Fibroblast of pulmonary artery (primary cell): ENCODE measurements around the gene ODAPH.
A peak's percentile ranks its signal among the peaks of the same experiment; 100 is the strongest.

Experiments
- DNase-seq: peaks from one replicate; pipeline ENCODE4 v3.0.0-alpha.2; 2010; ENCODE audit warnings: low read depth
- H3K4me3 ChIP-seq: replicated peaks from 2 replicates; pipeline ENCODE4 v1.5.1; 2011; ENCODE audit warnings: low read depth, mild to moderate bottlenecking, control low read depth, low read length, moderate library complexity
- TF ChIP-seq, protein P1 (sequence below): IDR thresholded peaks from 2 replicates; pipeline ENCODE4 v1.5.1; 2011; ENCODE audit warnings: mild to moderate bottlenecking, control low read depth, low read length, inconsistent platforms; ENCODE audit errors: missing control alignments

Gene ODAPH

GRCh38 chr4:75593393-75593792 is 37.5 kb downstream of the ODAPH start:
- H3K4me3 ChIP-seq, result no peak overlapping the region
- TF ChIP-seq, protein P1, sequence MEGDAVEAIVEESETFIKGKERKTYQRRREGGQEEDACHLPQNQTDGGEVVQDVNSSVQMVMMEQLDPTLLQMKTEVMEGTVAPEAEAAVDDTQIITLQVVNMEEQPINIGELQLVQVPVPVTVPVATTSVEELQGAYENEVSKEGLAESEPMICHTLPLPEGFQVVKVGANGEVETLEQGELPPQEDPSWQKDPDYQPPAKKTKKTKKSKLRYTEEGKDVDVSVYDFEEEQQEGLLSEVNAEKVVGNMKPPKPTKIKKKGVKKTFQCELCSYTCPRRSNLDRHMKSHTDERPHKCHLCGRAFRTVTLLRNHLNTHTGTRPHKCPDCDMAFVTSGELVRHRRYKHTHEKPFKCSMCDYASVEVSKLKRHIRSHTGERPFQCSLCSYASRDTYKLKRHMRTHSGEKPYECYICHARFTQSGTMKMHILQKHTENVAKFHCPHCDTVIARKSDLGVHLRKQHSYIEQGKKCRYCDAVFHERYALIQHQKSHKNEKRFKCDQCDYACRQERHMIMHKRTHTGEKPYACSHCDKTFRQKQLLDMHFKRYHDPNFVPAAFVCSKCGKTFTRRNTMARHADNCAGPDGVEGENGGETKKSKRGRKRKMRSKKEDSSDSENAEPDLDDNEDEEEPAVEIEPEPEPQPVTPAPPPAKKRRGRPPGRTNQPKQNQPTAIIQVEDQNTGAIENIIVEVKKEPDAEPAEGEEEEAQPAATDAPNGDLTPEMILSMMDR, result no peak
- DNase-seq, result no peak

GRCh38 chr4:75596061-75596460 is 40.2 kb downstream of the ODAPH start:
- TF ChIP-seq, protein P1, result no peak
- no peak for DNase-seq
- H3K4me3 ChIP-seq, result no peak overlapping the region

- peak; percentile 48 for DNase-seq
- no peak overlapping the region for H3K4me3 ChIP-seq
- TF ChIP-seq, protein P1, result no peak
Measured at GRCh38 chr4:75598390-75598789, 42.5 kb downstream of the ODAPH start.

DNA sequence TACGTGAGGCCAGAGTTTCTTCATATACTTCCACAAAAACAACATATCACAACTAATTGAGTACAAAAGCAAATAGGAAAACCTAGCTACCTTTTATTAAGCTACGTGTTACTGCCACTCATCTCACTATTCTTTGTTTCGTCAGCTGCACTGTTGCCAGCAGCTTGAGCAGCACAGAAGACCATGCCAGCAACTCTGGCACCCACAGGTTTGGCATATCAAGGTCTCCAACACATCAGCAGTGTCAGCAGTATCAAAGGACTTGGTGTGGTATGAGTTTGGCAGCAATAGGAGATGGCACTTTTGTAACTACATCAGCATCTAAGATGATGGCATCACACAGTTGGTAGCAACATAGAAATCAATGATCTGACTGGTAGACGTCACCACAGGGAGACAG is 43.8 kb downstream of the ODAPH start:
- no peak for DNase-seq
- no peak overlapping the region for H3K4me3 ChIP-seq
- TF ChIP-seq, protein P1, result no peak

DNA sequence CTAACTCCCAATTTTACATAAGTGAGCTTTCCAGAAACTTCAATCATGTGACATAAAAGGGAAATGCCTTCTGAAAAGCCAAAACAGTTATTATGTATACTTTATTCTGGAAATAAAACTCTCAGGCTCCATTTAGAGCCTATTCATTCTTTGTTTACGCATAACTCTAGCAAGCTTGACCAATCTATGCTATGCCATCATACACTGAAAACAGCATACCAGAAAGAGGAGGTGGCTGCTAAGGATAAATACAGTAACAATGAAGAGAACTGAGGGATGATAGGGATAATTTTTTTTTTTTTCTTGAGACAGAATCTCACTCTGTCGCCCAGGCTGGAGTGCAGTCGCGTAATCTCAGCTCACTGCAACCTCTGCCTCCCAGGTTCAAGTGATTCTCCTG is 50.1 kb downstream of the ODAPH start:
- no peak overlapping the region for H3K4me3 ChIP-seq
- TF ChIP-seq, protein P1, result no peak
- no peak for DNase-seq

- TF ChIP-seq, protein P1, result no peak
- no peak overlapping the region for H3K4me3 ChIP-seq
- no peak for DNase-seq
Measured at GRCh38 chr4:75612306-75612705, 56.4 kb downstream of the ODAPH start.
